Peyer's patch (tissue), 4 donors: ENCODE data around the gene CELSR3. TPM values are rescaled to one million over a fixed set of nuclear protein-coding genes. Genes with fewer than 3 reads are reported as not detected.

Experiments used
- DNase-seq, 3 donors: peaks; one replicate each; pipeline ENCODE4 v3.0.0-alpha.2; 2017 to 2019
- H3K27ac ChIP-seq, 4 donors: fragments of 200-600 bp; sonication (generic); one replicate each; pipeline ENCODE4 v1.5.1; 2016 to 2019
- H3K27me3 ChIP-seq, 2 donors: fragments of 200-600 bp; sonication (generic); one replicate each; pipeline ENCODE4 v1.5.1; 2019
- H3K36me3 ChIP-seq, 3 donors: fragments of 200-600 bp; sonication (generic); one replicate each; pipeline ENCODE4 v1.5.1; 2016 to 2019
- H3K4me1 ChIP-seq, 4 donors: fragments of 200-600 bp; sonication (generic); one replicate each; pipeline ENCODE4 v1.5.1; 2016 to 2019
- H3K4me3 ChIP-seq, 4 donors: fragments of 200-600 bp; sonication (generic); 1 replicate in 3 of 4; 2 replicates in 1 of 4; pipeline ENCODE4 v1.5.1; 2016 to 2019; ENCODE audit warnings: mild to moderate bottlenecking in 1 of 4
- H3K9me3 ChIP-seq, 4 donors: fragments of 200-600 bp; sonication (generic); one replicate each; pipeline ENCODE4 v1.5.1; 2016 to 2019; ENCODE audit warnings: mild to moderate bottlenecking in 1 of 4
- POLR2A ChIP-seq, 2 donors: fragments of 450-650 bp; IDR thresholded peaks; one replicate each; pipeline ENCODE4 v1.5.1; 2017; ENCODE audit warnings: antibody characterized with exemption in 2 of 2, mild to moderate bottlenecking in 2 of 2, moderate library complexity in 2 of 2
- small RNA-seq, 2 donors: library from RNA; depleted of rRNA; stranded (forward); fragments of <200 nt; gene quantifications; one replicate each; pipeline ENCODE3, GENCODE V24; 2016
- total RNA-seq, 4 donors: library from RNA; depleted of rRNA; stranded (reverse); fragments of >200 nt; gene quantifications; one replicate each; pipeline ENCODE4 v1.1.0, GENCODE V29; 2016
- TF ChIP-seq, protein P1 (sequence below), 6 experiments: fragments of 450-650 bp in 4 of 6; fragments of 200-600 bp in 2 of 6; sonication (generic) in 1 of 6; IDR thresholded peaks; one replicate each; pipeline ENCODE4 v1.5.1; 2017 to 2019; ENCODE audit warnings: antibody characterized with exemption in 6 of 6, mild to moderate bottlenecking in 3 of 6, moderate library complexity in 1 of 6

Gene CELSR3
- total RNA-seq, 4 donors from 2014 or later = 2.3 to 5.0 (median 2.9) TPM

DNA sequence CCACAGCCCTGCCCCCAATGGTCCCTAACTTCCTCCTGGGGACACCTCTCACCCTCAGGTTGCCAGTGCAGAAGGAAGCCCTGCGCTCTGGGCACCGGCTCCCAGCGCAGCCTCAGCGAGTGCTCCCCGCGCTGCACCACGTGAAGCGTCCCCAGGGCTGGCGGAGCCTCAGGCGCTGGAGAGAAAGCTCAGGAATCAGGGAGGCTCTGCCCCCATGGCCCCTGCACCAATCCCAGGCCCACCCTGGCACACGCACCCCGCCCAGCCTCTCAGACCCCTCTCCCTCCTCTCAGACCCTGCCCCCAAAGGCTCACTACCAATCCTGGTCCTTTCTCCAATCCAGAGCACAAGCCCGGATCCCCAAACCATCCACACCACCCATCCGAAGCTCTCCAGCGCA lies 74.5 kb downstream of the CELSR3 start:
- no peaks in the 10 kb centered on the region for H3K9me3 ChIP-seq
- DNase-seq = no peak
- H3K4me1 ChIP-seq = no peaks in the 10 kb centered on the region
- H3K4me3 ChIP-seq = no peak overlapping the region
- TF ChIP-seq, protein P1, sequence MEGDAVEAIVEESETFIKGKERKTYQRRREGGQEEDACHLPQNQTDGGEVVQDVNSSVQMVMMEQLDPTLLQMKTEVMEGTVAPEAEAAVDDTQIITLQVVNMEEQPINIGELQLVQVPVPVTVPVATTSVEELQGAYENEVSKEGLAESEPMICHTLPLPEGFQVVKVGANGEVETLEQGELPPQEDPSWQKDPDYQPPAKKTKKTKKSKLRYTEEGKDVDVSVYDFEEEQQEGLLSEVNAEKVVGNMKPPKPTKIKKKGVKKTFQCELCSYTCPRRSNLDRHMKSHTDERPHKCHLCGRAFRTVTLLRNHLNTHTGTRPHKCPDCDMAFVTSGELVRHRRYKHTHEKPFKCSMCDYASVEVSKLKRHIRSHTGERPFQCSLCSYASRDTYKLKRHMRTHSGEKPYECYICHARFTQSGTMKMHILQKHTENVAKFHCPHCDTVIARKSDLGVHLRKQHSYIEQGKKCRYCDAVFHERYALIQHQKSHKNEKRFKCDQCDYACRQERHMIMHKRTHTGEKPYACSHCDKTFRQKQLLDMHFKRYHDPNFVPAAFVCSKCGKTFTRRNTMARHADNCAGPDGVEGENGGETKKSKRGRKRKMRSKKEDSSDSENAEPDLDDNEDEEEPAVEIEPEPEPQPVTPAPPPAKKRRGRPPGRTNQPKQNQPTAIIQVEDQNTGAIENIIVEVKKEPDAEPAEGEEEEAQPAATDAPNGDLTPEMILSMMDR (IDR thresholded peaks at IDR 0.05) = no peak
- no peak for TF ChIP-seq POLR2A (IDR thresholded peaks at IDR 0.05)
- no peaks in the 10 kb centered on the region for H3K36me3 ChIP-seq
- no peak overlapping the region for H3K27ac ChIP-seq
- H3K27me3 ChIP-seq = no peaks in the 10 kb centered on the region

DNA sequence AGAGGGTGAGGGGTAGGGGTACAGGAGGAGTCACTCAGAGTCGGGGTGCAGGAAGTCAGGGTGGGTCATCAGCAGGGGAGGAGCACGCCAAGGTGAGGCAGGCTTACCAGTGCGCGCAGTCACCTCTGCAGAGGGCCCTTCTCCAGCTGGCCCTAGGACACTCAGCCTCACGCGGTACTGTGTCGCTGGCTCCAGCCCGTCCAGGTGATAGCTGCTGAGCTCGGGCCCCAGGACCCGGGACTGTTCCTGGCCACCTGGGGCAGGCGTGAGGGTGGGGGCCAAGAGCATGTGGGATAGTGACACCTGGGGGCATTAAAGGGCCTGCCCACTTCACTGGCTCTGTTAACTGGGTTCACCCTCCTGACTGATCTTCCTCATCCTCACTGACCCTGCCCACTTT lies 75.0 kb downstream of the CELSR3 start:
- no peaks in the 10 kb centered on the region for H3K36me3 ChIP-seq
- TF ChIP-seq, protein P1 (IDR thresholded peaks at IDR 0.05) = no peak
- no peak for TF ChIP-seq POLR2A (IDR thresholded peaks at IDR 0.05)

More for the DNA sequence above, 75.0 kb downstream of the CELSR3 start:
- Histone ChIP-seq H3K9me3 (no peaks in the 10 kb centered on the region), H3K27ac (no peak overlapping the region), H3K4me3 (no peak overlapping the region), H3K27me3 (no peaks in the 10 kb centered on the region), H3K4me1 (no peaks in the 10 kb centered on the region)
- no peak for DNase-seq

Small RNA genes lying within 50 kb of the gene (small RNA-seq; reads per million reads assigned to genes)
- gene AC141002.1 = 0 reads per million in 2 donors

Other genes with a start within 250 kb of the CELSR3 start
- 100 to 1,000 TPM; 150 to 455 (median 312) TPM for gene PLXNB1, start 232.8 kb downstream of the CELSR3 start, total RNA-seq
- 10 to 100 TPM in 1 of 4 donors, 1 to 10 TPM in 3; 7.4 to 13.1 (median 9.1) TPM for gene CCDC51, start 222.8 kb downstream of the CELSR3 start, total RNA-seq
- gene TMA7, start 222.6 kb downstream of the CELSR3 start, total RNA-seq = 100 to 1,000 TPM; 142 to 246 (median 153) TPM
- gene ATRIP, start 216.1 kb downstream of the CELSR3 start, total RNA-seq = 10 to 100 TPM in 1 of 4 donors, 1 to 10 TPM in 3; 2.6 to 13.2 (median 6.0) TPM
- 100 to 1,000 TPM in 3 of 4 donors, 10 to 100 TPM in 1; 60.2 to 149 (median 110) TPM for gene SHISA5, start 158.7 kb downstream of the CELSR3 start, total RNA-seq
- 100 to 1,000 TPM in 1 of 4 donors, 10 to 100 TPM in 3; 14.0 to 131 (median 74.5) TPM for gene PFKFB4, start 106.1 kb downstream of the CELSR3 start, total RNA-seq
- gene UCN2, start 99.1 kb downstream of the CELSR3 start, total RNA-seq = 1 to 10 TPM in 1 of 4 donors, not detected in 3; 1.7 TPM
- 100 to 1,000 TPM in 1 of 4 donors, 10 to 100 TPM in 2, 1 to 10 TPM in 1; 7.5 to 101 (median 21.7) TPM for gene COL7A1, start 67.6 kb downstream of the CELSR3 start, total RNA-seq
- gene UQCRC1, start 53.2 kb downstream of the CELSR3 start, total RNA-seq = 100 to 1,000 TPM; 313 to 857 (median 761) TPM
- not detected for gene TMEM89, start 41.1 kb downstream of the CELSR3 start, total RNA-seq
- gene SLC26A6, start 27.4 kb downstream of the CELSR3 start, total RNA-seq = 100 to 1,000 TPM; 143 to 249 (median 194) TPM
- gene NCKIPSD, start 23.0 kb upstream of the CELSR3 start, total RNA-seq = 10 to 100 TPM; 35.7 to 66.8 (median 64.4) TPM
- gene IP6K2, start 54.3 kb upstream of the CELSR3 start, total RNA-seq = 100 to 1,000 TPM in 3 of 4 donors, 10 to 100 TPM in 1; 97.6 to 211 (median 163) TPM
- gene PRKAR2A, start 185.0 kb upstream of the CELSR3 start, total RNA-seq = 10 to 100 TPM; 21.0 to 34.7 (median 25.8) TPM
- gene SLC25A20, start 236.0 kb upstream of the CELSR3 start, total RNA-seq = 100 to 1,000 TPM in 1 of 4 donors, 10 to 100 TPM in 3; 29.7 to 138 (median 68.9) TPM